Activated CD8-positive, alpha-beta T cell treated with anti-CD3 and anti-CD28 coated beads, Interleukin-2, amount 10 ng/mL, durations not matched to agents 7 days and 5 days (primary cell): Measurements from ENCODE around the gene LRFN4. TPM values are rescaled to one million over a fixed set of nuclear protein-coding genes. Genes with fewer than 3 reads are reported as not detected.
"Not testable (repeated sequence)": the region's sequence is repeated elsewhere in the genome, so short reads cannot be mapped to it uniquely, and the experiment has no call there.

Experiments used
- ATAC-seq: fragments of 150-1000 bp; cut with Tn5 transposase; one replicate; pipeline ENCODE4 v1.10.0; 2021; ENCODE audit warnings: moderate library complexity
- CTCF ChIA-PET: fragments of 350-600 bp; sonication (Branson Sonifier 250); formaldehyde crosslinking; loops from one replicate; lab custom pipeline; 2021; ENCODE audit warnings: antibody characterized with exemption; lab: Charles Lee
- POLR2A ChIA-PET: fragments of 350-600 bp; sonication (Branson Sonifier 250); formaldehyde crosslinking; loops from one replicate; lab custom pipeline; 2021; ENCODE audit warnings: antibody characterized with exemption; lab: Charles Lee
- DNase-seq: peaks from one replicate; pipeline ENCODE4 v3.0.0-alpha.2; 2020
- H3K27ac Mint-ChIP-seq: one replicate; pipeline ENCODE4 v1.8.0; 2021; ENCODE audit warnings: mild to moderate bottlenecking, mixed read lengths
- H3K27me3 Mint-ChIP-seq: one replicate; pipeline ENCODE4 v1.8.0; 2021; ENCODE audit warnings: low read depth, mixed read lengths
- H3K36me3 Mint-ChIP-seq: one replicate; pipeline ENCODE4 v1.8.0; 2021; ENCODE audit warnings: low read depth, mixed read lengths
- H3K4me1 Mint-ChIP-seq: one replicate; pipeline ENCODE4 v1.8.0; 2021; ENCODE audit warnings: low read depth, mixed read lengths
- H3K4me3 Mint-ChIP-seq: one replicate; pipeline ENCODE4 v1.8.0; 2021; ENCODE audit warnings: mild to moderate bottlenecking, mixed read lengths
- H3K9me3 Mint-ChIP-seq: one replicate; pipeline ENCODE4 v1.8.0; 2022; ENCODE audit warnings: mixed read lengths; ENCODE audit not compliant: insufficient read depth
- total RNA-seq, 2 experiments: library from RNA; stranded (reverse); gene quantifications; one replicate each; pipeline ENCODE4 v1.2.3, GENCODE V29; 2021

LRFN4 gene
- 10 to 100 TPM; 24.6 to 28.3 TPM for total RNA-seq

DNA sequence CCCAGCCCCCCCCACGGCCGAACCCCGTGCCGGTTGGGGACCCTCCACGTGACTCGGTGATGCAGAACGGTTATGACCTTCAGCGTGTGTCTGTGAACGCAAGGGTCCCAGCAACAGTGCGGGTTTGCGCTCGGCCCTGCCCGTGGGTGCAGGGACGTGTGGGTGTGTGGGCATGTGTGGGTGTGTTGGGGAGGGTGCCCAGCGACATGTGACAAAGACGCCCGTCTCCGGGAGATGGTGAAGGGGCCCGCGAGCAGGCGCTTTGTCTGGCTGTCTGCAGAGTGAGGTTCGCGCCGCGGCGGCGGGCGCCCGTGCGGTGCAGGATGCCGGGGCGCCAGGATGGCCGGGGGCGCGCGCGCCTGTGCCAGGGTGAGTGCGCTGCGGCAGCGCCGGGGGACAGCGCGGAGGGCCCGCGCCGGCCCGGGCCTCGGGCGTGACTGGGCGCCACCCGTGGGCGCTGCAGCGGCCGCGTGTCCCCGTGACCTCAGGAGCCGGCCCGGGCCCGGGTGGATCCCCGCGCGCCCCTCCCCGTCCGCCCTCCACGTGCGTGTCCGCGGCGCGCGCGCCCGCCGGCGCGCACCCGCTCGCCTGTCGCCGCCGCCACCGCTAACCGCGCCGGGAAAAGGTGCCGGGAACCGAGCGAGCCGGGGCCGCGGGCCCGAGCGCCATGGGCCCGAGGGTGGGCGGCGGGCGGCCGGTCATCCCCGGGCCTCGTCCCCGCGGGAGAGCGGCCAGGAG is at the start of gene LRFN4:
Gene LRFN4 (plus strand): TSS at position 569 of the 738 bp plus-strand sequence. CDS start 681 bp downstream, outside the sequence.
- Mint-ChIP-seq H3K4me3 (peak within 1 kb of the TSS; percentile 88), H3K4me1 (peaks cover 29% of the 10 kb centered on the region), H3K9me3 (no peaks in the 10 kb centered on the region), H3K27me3 (no peaks in the 10 kb centered on the region), H3K27ac (peak within 1 kb of the TSS; percentile 94), H3K36me3 (no peaks in the 10 kb centered on the region)
- ChIA-PET CTCF (interaction anchor here (1.9 kb wide), 1 partner anchor 13 kb away, joined by 23 read pairs; the partner anchor contains the start of gene RCE1), POLR2A (interaction anchor here (1.1 to 5.5 kb wide), 2 partner anchors 13 to 218 kb away, joined by 3 to 92 read pairs; partner anchors contain the start of genes RBM4 and RCE1)
- DNase-seq (peak; percentile 38), ATAC-seq (no peak)

DNA sequence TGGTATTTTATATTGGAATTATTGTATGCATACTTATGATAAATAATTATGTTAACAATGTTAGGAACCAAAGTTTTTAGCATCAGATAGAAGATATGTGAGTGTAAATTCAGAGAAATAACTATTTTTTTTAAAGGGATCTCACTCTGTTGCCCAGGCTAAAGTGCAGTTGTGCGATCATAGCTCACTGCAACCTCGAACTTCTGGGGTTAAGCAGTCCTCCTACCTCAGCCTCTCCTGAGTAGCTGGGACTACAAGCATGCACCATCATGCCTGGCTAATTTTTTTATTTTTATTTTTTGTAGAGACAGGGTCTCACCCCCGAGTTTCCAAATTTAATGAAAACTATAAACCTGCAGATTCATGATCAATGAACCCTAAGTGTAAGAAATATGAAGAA is 47.3 kb upstream of the LRFN4 start:
- DNase-seq (no peak), ATAC-seq (no peak)
- Mint-ChIP-seq H3K4me3 (no peak overlapping the region), H3K27ac (no peak overlapping the region), H3K4me1 (no peaks in the 10 kb centered on the region), H3K36me3 (no peaks in the 10 kb centered on the region), H3K9me3 (no peaks in the 10 kb centered on the region), H3K27me3 (no peaks in the 10 kb centered on the region)
- CTCF ChIA-PET = no interaction called here
- POLR2A ChIA-PET = no interaction called here

DNA sequence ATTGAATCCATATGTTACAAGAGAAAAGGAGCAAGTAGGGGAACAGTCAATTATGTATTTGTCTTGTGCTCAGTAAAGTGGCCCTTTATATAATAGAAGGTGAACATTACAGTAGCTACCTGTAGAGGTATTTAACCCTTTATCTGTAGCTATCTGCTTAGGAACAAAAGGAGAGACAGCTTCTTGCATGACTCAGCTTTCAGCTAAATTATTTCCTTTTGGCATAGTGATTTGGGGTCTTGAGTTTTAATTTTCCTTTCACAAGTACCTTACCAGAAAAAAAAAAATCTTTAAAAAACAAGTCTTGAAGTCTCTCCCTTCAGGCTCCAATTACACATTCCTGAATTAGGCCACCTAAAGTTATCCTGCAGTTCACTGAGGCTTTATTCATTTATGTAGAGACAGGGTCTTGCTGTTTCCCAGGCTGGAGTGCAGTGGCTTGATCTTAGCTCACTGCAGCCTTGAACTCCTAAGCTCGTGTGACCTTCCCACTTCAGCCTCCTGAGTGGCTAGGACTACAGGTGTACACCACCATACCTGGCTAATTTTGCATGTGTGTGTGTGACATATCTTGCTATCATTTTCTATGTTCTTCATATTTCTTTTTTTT is 46.2 kb upstream of the LRFN4 start:
- no peaks in the 10 kb centered on the region for H3K36me3 Mint-ChIP-seq
- H3K27me3 Mint-ChIP-seq = no peaks in the 10 kb centered on the region
- ATAC-seq = no peak
- no peak overlapping the region for H3K4me3 Mint-ChIP-seq
- no peak overlapping the region for H3K27ac Mint-ChIP-seq
- POLR2A ChIA-PET = no interaction called here
- DNase-seq = no peak
- no peaks in the 10 kb centered on the region for H3K4me1 Mint-ChIP-seq
- CTCF ChIA-PET = no interaction called here
- no peaks in the 10 kb centered on the region for H3K9me3 Mint-ChIP-seq

DNA sequence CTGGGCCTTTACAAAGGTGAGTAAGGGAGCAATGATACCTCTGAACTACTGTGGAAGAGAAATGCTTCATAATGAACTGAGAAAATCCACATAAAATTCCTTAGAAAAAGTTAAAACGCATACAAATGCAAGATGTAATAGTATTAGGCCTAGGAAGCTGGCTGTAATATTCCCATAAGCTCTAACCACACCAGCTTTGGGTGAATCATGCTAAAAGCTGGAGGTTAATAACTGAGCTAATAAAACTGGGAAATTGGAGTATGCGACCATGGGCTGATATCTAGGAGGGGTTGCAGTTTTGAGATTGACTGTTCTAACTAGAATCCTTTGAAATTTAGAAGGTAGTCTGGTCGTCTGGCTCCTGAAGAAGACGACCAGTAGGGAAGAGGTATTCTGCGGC is 42.2 kb upstream of the LRFN4 start:
- ATAC-seq = no peak
- H3K27ac Mint-ChIP-seq = no peak overlapping the region
- H3K27me3 Mint-ChIP-seq = no peaks in the 10 kb centered on the region
- no peaks in the 10 kb centered on the region for H3K36me3 Mint-ChIP-seq
- no peak overlapping the region for H3K4me3 Mint-ChIP-seq
- CTCF ChIA-PET = interaction anchor here (1.7 kb wide), 1 partner anchor 84 kb away, joined by 4 read pairs; no protein-coding TSS in a partner anchor
- no peaks in the 10 kb centered on the region for H3K4me1 Mint-ChIP-seq
- no peaks in the 10 kb centered on the region for H3K9me3 Mint-ChIP-seq
- POLR2A ChIA-PET = no interaction called here
- no peak for DNase-seq

DNA sequence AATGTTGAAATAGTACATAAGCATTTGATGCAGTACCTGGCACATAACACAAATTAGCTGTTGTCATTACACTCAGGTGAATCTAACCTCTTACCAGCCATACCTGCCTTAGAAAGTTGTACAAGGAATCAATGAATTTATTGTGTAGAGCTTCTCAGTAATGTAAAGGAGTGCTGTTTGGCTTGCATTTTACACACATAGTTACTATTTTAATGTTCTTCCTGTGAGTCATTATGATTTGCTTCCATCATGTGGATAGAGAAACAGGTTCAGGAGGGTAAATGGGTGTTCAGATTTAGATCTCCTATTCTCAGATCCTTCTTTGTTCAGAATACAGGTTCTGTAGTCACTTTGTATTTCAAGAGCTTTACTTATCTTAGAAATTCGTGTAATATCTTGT is 41.2 kb upstream of the LRFN4 start:
- ATAC-seq = no peak
- CTCF ChIA-PET = interaction anchor here (1.7 kb wide), 1 partner anchor 85 kb away, joined by 4 read pairs; no protein-coding TSS in a partner anchor
- no peak for DNase-seq
- Mint-ChIP-seq H3K27ac (no peak overlapping the region), H3K27me3 (no peaks in the 10 kb centered on the region), H3K4me3 (no peak overlapping the region), H3K36me3 (no peaks in the 10 kb centered on the region), H3K9me3 (no peaks in the 10 kb centered on the region), H3K4me1 (no peaks in the 10 kb centered on the region)
- POLR2A ChIA-PET = no interaction called here

DNA sequence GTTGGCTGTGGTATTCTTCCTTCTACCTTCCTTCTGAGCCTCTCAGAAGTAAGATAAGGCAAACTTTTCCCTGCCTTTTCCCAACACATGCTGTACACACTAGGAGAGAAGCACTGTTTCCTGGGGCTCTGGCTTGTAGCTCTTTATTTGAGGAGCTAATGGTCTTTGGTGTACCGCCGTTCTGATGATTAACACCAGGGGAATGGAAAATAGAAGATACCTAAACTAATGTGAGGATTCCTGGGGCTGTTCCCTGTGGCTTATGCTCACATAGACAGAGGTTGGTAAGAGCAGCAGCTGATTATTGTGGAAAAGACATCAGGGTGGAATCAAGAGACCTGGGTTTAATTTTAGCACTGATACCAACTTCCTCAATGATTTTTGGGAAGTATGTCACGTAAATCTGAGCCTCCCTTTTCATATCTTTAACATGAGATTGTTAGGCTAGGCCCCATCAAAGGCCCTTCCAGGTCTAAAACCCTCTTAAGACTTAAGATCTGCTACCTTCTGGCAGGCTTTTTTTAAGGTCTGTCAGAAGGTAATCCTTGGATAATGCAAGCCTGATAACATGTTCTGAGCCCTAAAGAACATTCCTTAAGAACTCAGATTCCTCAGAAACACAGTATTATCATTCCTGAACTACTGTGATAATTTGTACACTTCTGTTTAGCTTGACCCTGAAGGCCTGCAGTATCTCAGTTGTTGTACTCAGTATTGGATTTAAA is 38.5 kb upstream of the LRFN4 start:
- POLR2A ChIA-PET = interaction anchor here (1.2 kb wide), 1 partner anchor 25 kb away, joined by 4 read pairs; the partner anchor contains the start of gene RCE1
- Mint-ChIP-seq H3K36me3 (no peaks in the 10 kb centered on the region), H3K4me3 (no peak overlapping the region), H3K27ac (no peak overlapping the region), H3K27me3 (no peaks in the 10 kb centered on the region), H3K4me1 (no peaks in the 10 kb centered on the region), H3K9me3 (no peaks in the 10 kb centered on the region)
- DNase-seq (no peak), ATAC-seq (no peak)
- CTCF ChIA-PET = interaction anchor here (1.2 kb wide), 1 partner anchor 141 kb away, joined by 3 read pairs; the partner anchor contains the start of gene RBM4B

DNA sequence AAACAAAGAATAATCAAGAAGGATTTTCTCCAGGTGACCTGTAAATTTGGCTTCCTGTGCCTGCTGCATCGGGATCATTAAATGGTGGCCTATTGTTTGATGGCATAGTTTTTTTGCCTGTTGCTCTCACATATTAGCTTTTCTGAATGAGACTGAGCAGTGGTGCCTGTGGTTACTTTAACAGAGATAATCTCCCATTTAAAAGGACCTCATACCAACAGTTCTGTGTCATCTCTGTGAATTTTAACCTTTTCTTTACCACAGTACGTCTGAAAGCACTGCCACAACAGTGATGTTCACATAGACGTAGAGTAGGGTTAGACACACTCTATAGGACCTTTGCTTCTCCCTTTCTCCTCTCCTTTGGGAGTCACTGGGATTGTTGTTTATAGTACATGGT is 36.5 kb upstream of the LRFN4 start:
- H3K9me3 Mint-ChIP-seq = no peaks in the 10 kb centered on the region
- ChIA-PET POLR2A (no interaction called here), CTCF (interaction anchor here (0.6 kb wide), 1 partner anchor 142 kb away, joined by 3 read pairs; no protein-coding TSS in a partner anchor)
- peaks cover 1% of the 10 kb centered on the region for H3K36me3 Mint-ChIP-seq
- H3K4me3 Mint-ChIP-seq = no peak overlapping the region
- no peaks in the 10 kb centered on the region for H3K27me3 Mint-ChIP-seq
- ATAC-seq (no peak), DNase-seq (no peak)
- no peaks in the 10 kb centered on the region for H3K4me1 Mint-ChIP-seq
- no peak overlapping the region for H3K27ac Mint-ChIP-seq

DNA sequence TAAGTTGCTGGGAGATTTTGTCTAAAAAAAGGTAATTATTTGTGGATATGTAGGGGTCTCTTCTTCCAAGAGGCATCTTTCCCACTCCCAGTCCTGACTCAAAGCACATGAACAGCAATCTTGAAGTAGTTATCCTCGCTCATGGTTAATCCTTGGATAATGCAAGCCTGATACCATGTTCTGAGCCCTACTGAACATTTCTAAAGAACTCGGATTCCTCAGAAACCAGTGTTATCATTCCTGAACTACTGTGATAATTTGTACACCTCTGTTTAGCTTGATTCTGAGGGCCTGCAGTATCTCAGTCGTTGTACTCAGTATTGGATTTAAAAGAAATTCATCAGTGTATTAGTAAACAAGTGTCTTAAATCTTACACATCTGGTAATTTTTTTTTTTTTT is 36.0 kb upstream of the LRFN4 start:
- H3K9me3 Mint-ChIP-seq = no peaks in the 10 kb centered on the region
- CTCF ChIA-PET = interaction anchor here (0.6 kb wide), 1 partner anchor 142 kb away, joined by 3 read pairs; no protein-coding TSS in a partner anchor
- no peak overlapping the region for H3K4me3 Mint-ChIP-seq
- no peak for DNase-seq
- no peaks in the 10 kb centered on the region for H3K4me1 Mint-ChIP-seq
- no peak for ATAC-seq
- H3K27ac Mint-ChIP-seq = no peak overlapping the region
- no peaks in the 10 kb centered on the region for H3K27me3 Mint-ChIP-seq
- H3K36me3 Mint-ChIP-seq = peaks cover 1% of the 10 kb centered on the region
- POLR2A ChIA-PET = no interaction called here

DNA sequence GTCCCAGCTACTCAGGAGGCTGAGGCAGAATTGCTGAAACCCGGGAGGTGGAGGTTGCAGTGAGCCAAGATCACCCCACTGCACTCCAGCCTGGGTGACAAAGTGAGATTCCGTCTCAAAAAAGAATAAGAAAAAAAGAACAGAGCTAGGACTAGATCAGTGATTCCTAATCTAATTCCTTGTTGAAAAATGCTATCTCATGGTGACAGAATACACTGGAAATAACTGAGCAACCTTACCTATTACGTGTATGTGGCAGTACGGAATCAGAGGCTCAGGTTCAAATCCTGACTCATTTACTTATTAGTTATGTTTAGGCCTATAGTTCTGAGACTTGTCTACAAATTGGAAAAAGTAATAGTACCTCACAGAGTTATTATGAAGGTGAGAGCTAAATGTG is 33.2 kb upstream of the LRFN4 start:
- CTCF ChIA-PET = no interaction called here

DNA sequence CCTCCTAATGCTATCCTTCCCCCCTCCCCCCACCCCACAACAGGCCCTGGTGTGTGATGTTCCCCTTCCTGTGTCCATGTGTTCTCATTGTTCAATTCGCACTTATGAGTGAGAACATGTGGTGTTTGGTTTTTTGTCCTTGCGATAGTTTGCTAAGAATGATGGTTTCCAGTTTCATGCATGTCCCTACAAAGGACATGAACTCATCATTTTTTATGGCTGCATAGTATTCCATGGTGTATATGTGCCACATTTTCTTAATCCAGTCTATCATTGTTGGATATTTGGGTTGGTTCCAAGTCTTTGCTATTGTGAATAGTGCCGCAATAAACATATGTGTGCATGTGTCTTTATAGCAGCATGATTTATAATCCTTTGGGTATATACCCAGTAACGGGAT is 32.3 kb upstream of the LRFN4 start:
- H3K9me3 Mint-ChIP-seq, H3K4me1 Mint-ChIP-seq, H3K4me3 Mint-ChIP-seq, CTCF ChIA-PET, H3K27ac Mint-ChIP-seq, H3K36me3 Mint-ChIP-seq, H3K27me3 Mint-ChIP-seq, ATAC-seq, POLR2A ChIA-PET, DNase-seq: not testable (repeated sequence)

More for the DNA sequence above, 33.2 kb upstream of the LRFN4 start:
- peaks cover 4% of the 10 kb centered on the region for H3K36me3 Mint-ChIP-seq
- no peak overlapping the region for H3K27ac Mint-ChIP-seq
- ATAC-seq = no peak
- POLR2A ChIA-PET = no interaction called here
- DNase-seq = no peak
- H3K4me3 Mint-ChIP-seq = no peak overlapping the region
- no peaks in the 10 kb centered on the region for H3K27me3 Mint-ChIP-seq
- no peaks in the 10 kb centered on the region for H3K4me1 Mint-ChIP-seq
- H3K9me3 Mint-ChIP-seq = no peaks in the 10 kb centered on the region

DNA sequence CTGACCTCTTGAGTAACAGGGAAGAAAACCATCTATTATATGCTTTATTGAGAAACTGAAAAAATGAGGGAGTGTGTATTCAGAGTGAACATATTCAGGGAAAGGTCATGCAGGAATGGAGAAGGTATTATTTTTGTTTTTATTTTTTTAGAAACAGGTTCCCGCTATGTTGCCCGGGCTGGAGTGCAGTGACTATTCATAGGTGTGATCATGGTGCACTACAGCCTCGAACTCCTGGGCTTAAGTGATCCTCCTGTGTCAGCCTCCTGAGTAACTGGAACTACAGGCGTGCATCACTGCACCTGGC is 22.4 kb upstream of the LRFN4 start:
- H3K36me3 Mint-ChIP-seq = peaks cover 10% of the 10 kb centered on the region
- DNase-seq (no peak), ATAC-seq (no peak)
- no peak overlapping the region for H3K4me3 Mint-ChIP-seq
- CTCF ChIA-PET = interaction anchor here (0.7 to 2.2 kb wide), 15 partner anchors 12 to 396 kb away, joined by 3 to 30 read pairs (median 4); partner anchors contain the start of genes MRPL11, PC and RBM4B
- no peak overlapping the region for H3K27ac Mint-ChIP-seq
- no peaks in the 10 kb centered on the region for H3K9me3 Mint-ChIP-seq
- POLR2A ChIA-PET = interaction anchor here (1.2 kb wide), 1 partner anchor 9 kb away, joined by 3 read pairs; the partner anchor contains the start of gene RCE1
- no peaks in the 10 kb centered on the region for H3K27me3 Mint-ChIP-seq
- peaks cover 7% of the 10 kb centered on the region for H3K4me1 Mint-ChIP-seq
